HepG2 (cell line): ENCODE results near the gene RTN4RL2. TPM values are rescaled to one million over a fixed set of nuclear protein-coding genes. Genes with fewer than 3 reads are reported as not detected.

Source experiments
- ADNP ChIP-seq: sonication (generic); formaldehyde crosslinking; IDR thresholded peaks from 2 replicates; pipeline ENCODE4 v1.4.0; 2020; ENCODE audit warnings: missing genetic modification reagents
- ATF4 ChIP-seq, 2 experiments: fragments of 450-650 bp in 1 of 2; sonication (generic) in 1 of 2; formaldehyde crosslinking; IDR thresholded peaks; 2 replicates each; pipeline versions ENCODE4 v1.5.0 to v1.8.0; 2020 to 2022; ENCODE audit warnings: mild to moderate bottlenecking in 1 of 2, missing genetic modification reagents in 1 of 2
- HHEX ChIP-seq: IDR thresholded peaks from 2 replicates; pipeline ENCODE4 v1.6.1; 2016; ENCODE audit warnings: control low read depth
- HNF4A ChIP-seq: sonication (generic); formaldehyde crosslinking; IDR thresholded peaks from 2 replicates; pipeline ENCODE4 v1.4.0; 2020; ENCODE audit warnings: missing genetic modification reagents
- IKZF1 ChIP-seq: fragments of 450-650 bp; IDR thresholded peaks from 2 replicates; pipeline ENCODE4 v1.7.1; 2016
- MTF2 ChIP-seq: sonication (generic); formaldehyde crosslinking; IDR thresholded peaks from 2 replicates; pipeline ENCODE4 v1.5.0; 2020; ENCODE audit warnings: missing genetic modification reagents, borderline replicate concordance
- RARA ChIP-seq: IDR thresholded peaks from 2 replicates; pipeline ENCODE4 v1.6.1; 2016; ENCODE audit warnings: missing genetic modification reagents, missing compliant biosample characterization
- SKIL ChIP-seq: sonication (generic); formaldehyde crosslinking; IDR thresholded peaks from 2 replicates; pipeline ENCODE4 v1.8.0; 2022; ENCODE audit warnings: missing genetic modification reagents, mild to moderate bottlenecking, moderate library complexity, borderline replicate concordance
- TBX2 ChIP-seq: sonication (generic); formaldehyde crosslinking; IDR thresholded peaks from 2 replicates; pipeline ENCODE4 v1.5.0; 2020; ENCODE audit warnings: missing genetic modification reagents, mild to moderate bottlenecking, borderline replicate concordance
- USF2 ChIP-seq, 2 experiments: sonication (generic) in 1 of 2; formaldehyde crosslinking in 1 of 2; IDR thresholded peaks; 2 replicates each; pipeline versions ENCODE4 v1.5.1 to v1.6.1; 2011 to 2020; ENCODE audit warnings: borderline replicate concordance in 1 of 2, low read depth in 1 of 2, low read length in 1 of 2, mild to moderate bottlenecking in 1 of 2, missing genetic modification reagents in 1 of 2, moderate library complexity in 1 of 2
- ZBTB7A ChIP-seq: sonication (generic); formaldehyde crosslinking; IDR thresholded peaks from 2 replicates; pipeline ENCODE4 v1.8.0; 2022; ENCODE audit warnings: mild to moderate bottlenecking, missing genetic modification reagents
- ZHX2 ChIP-seq, 2 experiments: sonication (generic) in 1 of 2; formaldehyde crosslinking in 1 of 2; IDR thresholded peaks; 2 replicates each; pipeline versions ENCODE4 v1.6.1 to v1.9.0; 2014 to 2022; ENCODE audit warnings: antibody characterized with exemption in 1 of 2, borderline replicate concordance in 1 of 2, inconsistent platforms in 1 of 2, low read depth in 1 of 2, missing genetic modification reagents in 1 of 2
- ZNF468 ChIP-seq: sonication (generic); formaldehyde crosslinking; IDR thresholded peaks from 2 replicates; pipeline ENCODE4 v1.8.0; 2022; ENCODE audit warnings: mild to moderate bottlenecking, moderate library complexity, missing genetic modification reagents
- ZNF747 ChIP-seq: sonication (generic); formaldehyde crosslinking; IDR thresholded peaks from 2 replicates; pipeline ENCODE4 v1.8.1; 2023; ENCODE audit warnings: missing genetic modification reagents, mild to moderate bottlenecking, borderline replicate concordance
- ZNF816 ChIP-seq: sonication (generic); formaldehyde crosslinking; IDR thresholded peaks from 2 replicates; pipeline ENCODE4 v1.8.0; 2022; ENCODE audit warnings: missing genetic modification reagents, mild to moderate bottlenecking, borderline replicate concordance
- polyA plus RNA-seq, 8 experiments: library from polyadenylated mRNA; depleted of rRNA in 3 of 8; stranded (reverse) in 7 of 8; unstranded in 1 of 8; fragments of >200 nt; fragmentation: Illumina TruSeq in 4 of 8; extraction: Trizol in 4 of 8; gene quantifications; 2 replicates each; pipeline versions ENCODE4 v1.2.1 to v1.2.3, GENCODE V29; 2011 to 2016; ENCODE audit warnings: low read depth in 4 of 8, missing spikeins in 1 of 8, mixed read lengths in 1 of 8; ENCODE audit not compliant: insufficient read depth in 1 of 8
- total RNA-seq, 5 experiments: library from RNA; depleted of rRNA; stranded (reverse); fragments of >200 nt; fragmentation: Illumina TruSeq; extraction: Trizol; gene quantifications; 2 replicates each; pipeline ENCODE4 v1.2.3, GENCODE V29; 2016; ENCODE audit warnings: low read depth in 1 of 5

The RTN4RL2 gene
- total and polyA plus RNA-seq, 2 of the 13 experiments (the other 11 are each of a cell fraction or from before 2014, with no cell fraction given): 1.3 to 4.3 TPM

GRCh38 chr11:57508341-57509170, 48.2 kb downstream of the RTN4RL2 start (continued):
- TF ChIP-seq ZHX2 (IDR thresholded peaks at IDR 0.05; ENCODE audit: low read depth) (no peak), ZHX2 (CRISPR knock-in tag; IDR thresholded peaks at IDR 0.05; ENCODE audit: borderline replicate concordance) (no peak), ATF4 (CRISPR knock-in tag; IDR thresholded peaks at IDR 0.05) (no peak), HHEX (CRISPR knock-in tag) (no peak), USF2 (IDR thresholded peaks at IDR 0.05; ENCODE audit: low read depth, low read length) (0 out of 2 replicates have a peak, but pooled peaks have one; percentile 4), USF2 (CRISPR knock-in tag; IDR thresholded peaks at IDR 0.05; ENCODE audit: borderline replicate concordance) (no peak; the same call in 1 of the 2 replicates), ZNF747 (CRISPR knock-in tag) (no peak), IKZF1 (no peak), ADNP (no peak), ZNF468 (no peak), MTF2 (CRISPR knock-in tag) (no peak), SKIL (no peak), HNF4A (peak; percentile 80), TBX2 (peak; percentile 46; the same call in 1 of the 2 replicates), ZNF816 (CRISPR knock-in tag) (no peak), RARA (CRISPR knock-in tag) (peak; percentile 31; the same call in 1 of the 2 replicates), ZBTB7A (CRISPR knock-in tag) (no peak)
